ENCODE results near the gene TERB1. TPM values are rescaled to one million over a fixed set of nuclear protein-coding genes. Genes with fewer than 3 reads are reported as not detected.

TERB1 gene
- total and polyA plus RNA-seq, 2 of the 13 experiments (the other 11 are each of a cell fraction or from before 2014, with no cell fraction given) = not detected

DNA sequence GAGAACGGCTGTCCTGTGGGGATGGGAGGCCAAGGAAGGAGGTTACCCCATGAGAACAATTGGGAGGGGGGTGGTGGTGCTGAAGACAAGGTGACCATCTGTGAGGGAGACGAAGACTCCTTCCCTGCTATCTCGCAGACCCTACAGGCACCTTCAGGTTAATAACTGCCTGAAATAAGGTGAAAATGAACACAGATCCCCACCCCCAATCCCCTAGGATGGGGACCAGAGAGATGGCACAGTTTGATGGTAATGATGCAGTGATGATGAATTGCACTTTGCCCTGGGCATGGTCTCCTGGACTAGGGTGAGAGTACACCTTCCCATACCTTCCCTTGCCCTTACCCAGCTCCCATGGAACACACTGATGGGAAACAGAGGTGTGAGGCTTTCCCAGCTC lies 30.8 kb upstream of the TERB1 start:
- Histone ChIP-seq H3K4me2 (ENCODE audit: low read depth, low read length) (no peak overlapping the region), H3K36me3 (replicated peaks in 1 of 2; ENCODE audit: control insufficient read depth in 1 of 2, insufficient read depth in 2 of 2, low read length in 2 of 2) (peaks cover 0 to 13% of the 10 kb centered on the region in 2 experiments; a peak in 4 of 5 replicates), H3K9ac (ENCODE audit: insufficient read depth, low read depth, low read length) (no peak overlapping the region), H3K27ac (ENCODE audit: extremely low read length, insufficient read depth, low read length) (no peak overlapping the region), H3K4me3 (replicated peaks in 1 of 3; ENCODE audit: insufficient read depth in 1 of 3, low read depth in 2 of 3, low read length in 3 of 3) (no peak overlapping the region), H3K79me2 (ENCODE audit: insufficient read depth, low read length) (peaks cover 26% of the 10 kb centered on the region), H3K4me1 (ENCODE audit: insufficient read depth, low read length) (peaks cover 49% of the 10 kb centered on the region), H3K27me3 (ENCODE audit: control insufficient read depth in 1 of 2, insufficient read depth in 2 of 2, low read length in 2 of 2) (peaks cover 0 to 21% of the 10 kb centered on the region in 2 experiments; a peak in 3 of 5 replicates), H2AFZ (ENCODE audit: low read length) (peak overlapping the region; percentile 10), H4K20me1 (ENCODE audit: insufficient read depth, low read length) (no peaks in the 10 kb centered on the region), H3K9me3 (ENCODE audit: low read length) (no peaks in the 10 kb centered on the region)
- ATAC-seq (no peak), DNase-seq (ENCODE audit: low spot score) (no peak), FAIRE-seq (no peak)
- TF ChIP-seq ZNF207 (IDR thresholded peaks at IDR 0.05; ENCODE audit: borderline replicate concordance) = no peak
- TF ChIP-seq HNF4A (CRISPR knock-in tag; IDR thresholded peaks at IDR 0.05) = 0 out of 2 replicates have a peak, but pooled peaks have one; percentile 3
- TF ChIP-seq HNRNPK (IDR thresholded peaks at IDR 0.05; ENCODE audit: low read depth, low read length, poor library complexity, severe bottlenecking) = no peak
- BruUV-seq (replicated peaks) = no TSS peak
- in situ Hi-C loops (cut with HindIII; ENCODE audit: extremely low pct_ligation_motif_present, low pct_unique_long_range_greater_than_20kb) = no loop called here
- 57% methylated on average over 3 of the region's 3 CpGs for WGBS (ENCODE audit: low lambda C conversion rate)
- CTCF ChIA-PET (ENCODE audit: low intra/inter-chr PET ratio, low total read pairs) = interaction anchor here (1.6 kb wide), 1 partner anchor 36 kb away, joined by 4 read pairs; no protein-coding TSS in a partner anchor
- POLR2A ChIA-PET = no interaction called here
- intact Hi-C loops (cut with micrococcal nuclease; ENCODE audit: unreplicated experiment) = loop anchor here (5.0 kb wide), 1 partner anchor 170 kb away; no protein-coding TSS in a partner anchor

DNA sequence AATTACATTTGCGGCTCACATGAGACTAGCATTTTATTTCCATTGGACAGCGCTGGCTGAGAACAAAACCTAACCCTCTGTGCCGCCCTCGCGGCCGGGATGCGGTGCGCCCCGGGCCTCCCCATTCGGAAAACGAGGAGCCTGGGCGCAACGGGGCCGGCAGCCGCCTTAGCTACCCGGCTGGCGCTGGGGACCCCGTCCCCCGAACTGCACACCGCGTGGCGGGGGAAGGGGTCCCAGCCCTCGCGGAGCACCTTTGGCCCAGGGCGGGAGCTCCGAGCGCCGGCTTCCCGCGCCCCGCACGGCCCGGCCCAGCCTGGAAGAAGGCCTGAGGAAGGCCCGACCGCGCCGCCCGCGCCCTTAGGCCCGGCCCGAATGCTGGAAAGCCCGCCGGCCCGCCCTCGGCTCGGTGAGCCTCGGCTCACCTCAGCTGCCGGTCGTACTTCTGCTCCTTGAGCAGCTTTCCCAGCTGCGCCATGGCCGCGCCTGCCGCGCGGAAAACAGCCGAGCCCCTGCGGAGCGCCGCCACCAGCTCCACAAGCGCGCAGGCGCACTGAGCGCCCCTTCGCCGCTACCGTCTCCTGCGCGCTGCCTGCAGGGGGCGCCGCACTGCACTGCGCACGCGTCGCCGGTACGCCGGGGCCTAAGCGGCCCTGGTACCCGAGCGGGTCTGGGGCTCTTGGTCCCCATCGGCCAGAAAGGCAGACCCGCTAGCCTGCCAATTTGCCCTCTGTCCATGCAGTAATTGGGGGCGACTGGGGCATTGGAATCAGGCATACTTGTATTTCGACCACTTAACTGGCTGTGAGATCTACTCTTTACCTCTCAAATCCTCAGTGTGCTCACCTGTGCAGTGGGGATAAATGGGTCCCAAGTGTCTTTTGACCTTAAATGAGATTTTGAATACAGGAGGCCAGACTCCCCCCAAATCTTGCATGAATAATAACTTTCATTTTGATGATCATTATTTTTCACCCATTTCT lies 29.3 kb upstream of the TERB1 start, which contains the start of gene NAE1:
Gene NAE1 (minus strand): TSS at position 555 of the 983 bp plus-strand sequence. CDS start 77 bp downstream, at position 478.
- under 1% methylated on average over 34 of the region's 84 CpGs for WGBS (ENCODE audit: low lambda C conversion rate)
- DNase-seq (ENCODE audit: low spot score) = peak; percentile 81
- Histone ChIP-seq H3K9me3 (ENCODE audit: low read length) (no peaks in the 10 kb centered on the region), H3K4me2 (ENCODE audit: low read depth, low read length) (peak within 1 kb of the TSS; percentile 90), H3K36me3 (replicated peaks in 1 of 2; ENCODE audit: control insufficient read depth in 1 of 2, insufficient read depth in 2 of 2, low read length in 2 of 2) (peaks cover 1 to 15% of the 10 kb centered on the region in 2 experiments), H3K4me1 (ENCODE audit: insufficient read depth, low read length) (peaks cover 48% of the 10 kb centered on the region), H3K79me2 (ENCODE audit: insufficient read depth, low read length) (peaks cover 27% of the 10 kb centered on the region), H3K27me3 (ENCODE audit: control insufficient read depth in 1 of 2, insufficient read depth in 2 of 2, low read length in 2 of 2) (peaks cover 0 to 18% of the 10 kb centered on the region in 2 experiments; a peak in 3 of 5 replicates), H4K20me1 (ENCODE audit: insufficient read depth, low read length) (no peaks in the 10 kb centered on the region), H3K9ac (ENCODE audit: insufficient read depth, low read depth, low read length) (peak within 1 kb of the TSS; percentile 96), H3K27ac (ENCODE audit: extremely low read length, insufficient read depth, low read length) (peak within 1 kb of the TSS; percentile 88), H2AFZ (ENCODE audit: low read length) (peak within 1 kb of the TSS; percentile 75), H3K4me3 (replicated peaks in 1 of 3; ENCODE audit: insufficient read depth in 1 of 3, low read depth in 2 of 3, low read length in 3 of 3) (peak within 1 kb of the TSS; percentile 85 to 93 (median 89))
- TSS peak; percentile 50 for BruUV-seq (replicated peaks)
- ChIA-PET CTCF (ENCODE audit: low intra/inter-chr PET ratio, low total read pairs) (interaction anchor here (0.8 to 2.0 kb wide), 3 partner anchors 33 to 42 kb away, joined by 3 to 17 read pairs (median 4); no protein-coding TSS in a partner anchor), POLR2A (interaction anchor here (0.6 to 1.7 kb wide), 21 partner anchors 10 to 976 kb away, joined by 3 to 13 read pairs (median 4); partner anchors contain the start of genes CKLF, DYNC1LI2, HSD11B2 and NOL3)
- intact Hi-C loops (cut with micrococcal nuclease; ENCODE audit: unreplicated experiment) (loop anchor here (2.0 to 5.0 kb wide), 2 partner anchors 38 to 168 kb away; no protein-coding TSS in a partner anchor), in situ Hi-C loops (cut with HindIII; ENCODE audit: extremely low pct_ligation_motif_present, low pct_unique_long_range_greater_than_20kb) (no loop called here)
- peak; percentile 95 for ATAC-seq
- FAIRE-seq = peak; percentile 56
- TF ChIP-seq CBFB (CRISPR knock-in tag; IDR thresholded peaks at IDR 0.05) (peak; percentile 76; the same call in 1 of the 2 replicates), TAF15 (IDR thresholded peaks at IDR 0.05; ENCODE audit: low read depth, low read length, poor library complexity, severe bottlenecking) (peak; percentile 34), MTF2 (CRISPR knock-in tag; IDR thresholded peaks at IDR 0.05; ENCODE audit: borderline replicate concordance) (peak; percentile 93; the same call in 1 of the 2 replicates), PHF8 (CRISPR knock-in tag; IDR thresholded peaks at IDR 0.05) (peak; percentile 99), SNRNP70 (IDR thresholded peaks at IDR 0.05; ENCODE audit: low read depth, low read length) (no peak), ZMYM4 (CRISPR knock-in tag; IDR thresholded peaks at IDR 0.05) (peak; percentile 93), NR3C1 (CRISPR knock-in tag; IDR thresholded peaks at IDR 0.05) (no peak)
- TF ChIP-seq, protein P1, sequence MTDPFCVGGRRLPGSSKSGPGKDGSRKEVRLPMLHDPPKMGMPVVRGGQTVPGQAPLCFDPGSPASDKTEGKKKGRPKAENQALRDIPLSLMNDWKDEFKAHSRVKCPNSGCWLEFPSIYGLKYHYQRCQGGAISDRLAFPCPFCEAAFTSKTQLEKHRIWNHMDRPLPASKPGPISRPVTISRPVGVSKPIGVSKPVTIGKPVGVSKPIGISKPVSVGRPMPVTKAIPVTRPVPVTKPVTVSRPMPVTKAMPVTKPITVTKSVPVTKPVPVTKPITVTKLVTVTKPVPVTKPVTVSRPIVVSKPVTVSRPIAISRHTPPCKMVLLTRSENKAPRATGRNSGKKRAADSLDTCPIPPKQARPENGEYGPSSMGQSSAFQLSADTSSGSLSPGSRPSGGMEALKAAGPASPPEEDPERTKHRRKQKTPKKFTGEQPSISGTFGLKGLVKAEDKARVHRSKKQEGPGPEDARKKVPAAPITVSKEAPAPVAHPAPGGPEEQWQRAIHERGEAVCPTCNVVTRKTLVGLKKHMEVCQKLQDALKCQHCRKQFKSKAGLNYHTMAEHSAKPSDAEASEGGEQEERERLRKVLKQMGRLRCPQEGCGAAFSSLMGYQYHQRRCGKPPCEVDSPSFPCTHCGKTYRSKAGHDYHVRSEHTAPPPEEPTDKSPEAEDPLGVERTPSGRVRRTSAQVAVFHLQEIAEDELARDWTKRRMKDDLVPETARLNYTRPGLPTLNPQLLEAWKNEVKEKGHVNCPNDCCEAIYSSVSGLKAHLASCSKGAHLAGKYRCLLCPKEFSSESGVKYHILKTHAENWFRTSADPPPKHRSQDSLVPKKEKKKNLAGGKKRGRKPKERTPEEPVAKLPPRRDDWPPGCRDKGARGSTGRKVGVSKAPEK (CRISPR knock-in tag; IDR thresholded peaks at IDR 0.05; ENCODE audit: borderline replicate concordance) = no peak
